Measurements from ENCODE around the gene ITGA1. TPM values are rescaled to one million over a fixed set of nuclear protein-coding genes. Genes with fewer than 3 reads are reported as not detected.
A peak's percentile ranks its signal among the peaks of the same experiment; 100 is the strongest.
"Not testable (repeated sequence)": the region's sequence is repeated elsewhere in the genome, so short reads cannot be mapped to it uniquely, and the experiment has no call there.

ITGA1 gene
- total RNA-seq, 2 donors from 2014 or later = 125 to 169 TPM

GRCh38 chr5:52817818-52818217, 30.1 kb downstream of the ITGA1 start:
- peak overlapping the region in 1 of 2 donors; percentile 74 for H3K27ac ChIP-seq
- no peaks in the 10 kb centered on the region for H3K9me3 ChIP-seq
- no peaks in the 10 kb centered on the region for H3K27me3 ChIP-seq (replicated peaks; ENCODE audit: insufficient read depth)
- no peak overlapping the region for H3K4me3 ChIP-seq
- DNase-seq (ENCODE audit: low spot score) (no peak), ATAC-seq (ENCODE audit: insufficient number of reproducible peaks, low FRiP score, low read depth) (no peak)
- peaks cover 39 to 66% of the 10 kb centered on the region in 2 donors for H3K4me1 ChIP-seq (ENCODE audit: control insufficient read depth in 1 of 2, low read depth in 2 of 2)
- TF ChIP-seq CTCF (IDR thresholded peaks at IDR 0.05) = no peak
- no peaks in the 10 kb centered on the region for H3K36me3 ChIP-seq

- H3K4me3 ChIP-seq = no peak overlapping the region
- H3K36me3 ChIP-seq = no peaks in the 10 kb centered on the region
- ATAC-seq (ENCODE audit: insufficient number of reproducible peaks, low FRiP score, low read depth) = no peak
- peaks cover 41 to 66% of the 10 kb centered on the region in 2 donors for H3K4me1 ChIP-seq (ENCODE audit: control insufficient read depth in 1 of 2, low read depth in 2 of 2)
- H3K9me3 ChIP-seq = no peaks in the 10 kb centered on the region
- DNase-seq (ENCODE audit: low spot score) = no peak
- H3K27me3 ChIP-seq (replicated peaks; ENCODE audit: insufficient read depth) = no peaks in the 10 kb centered on the region
- TF ChIP-seq CTCF (IDR thresholded peaks at IDR 0.05) = no peak
- no peak overlapping the region for H3K27ac ChIP-seq
Observed at GRCh38 chr5:52818360-52818759, 30.6 kb downstream of the ITGA1 start.

- ATAC-seq (ENCODE audit: insufficient number of reproducible peaks, low FRiP score, low read depth); DNase-seq (ENCODE audit: low spot score); H3K4me3 ChIP-seq; H3K27me3 ChIP-seq (replicated peaks; ENCODE audit: insufficient read depth); H3K36me3 ChIP-seq; H3K9me3 ChIP-seq; H3K27ac ChIP-seq: not testable (repeated sequence)
- H3K4me1 ChIP-seq (ENCODE audit: control insufficient read depth in 1 of 2, low read depth in 2 of 2) = peaks cover 41 to 65% of the 10 kb centered on the region in 2 donors
Observed at GRCh38 chr5:52818807-52819206, 31.1 kb downstream of the ITGA1 start.

GRCh38 chr5:52821901-52822300, 34.2 kb downstream of the ITGA1 start:
- ATAC-seq (ENCODE audit: insufficient number of reproducible peaks, low FRiP score, low read depth) = no peak
- Histone ChIP-seq H3K9me3 (no peaks in the 10 kb centered on the region), H3K27me3 (replicated peaks; ENCODE audit: insufficient read depth) (no peaks in the 10 kb centered on the region), H3K36me3 (no peaks in the 10 kb centered on the region), H3K4me3 (no peak overlapping the region), H3K4me1 (ENCODE audit: control insufficient read depth in 1 of 2, low read depth in 2 of 2) (peaks cover 26 to 52% of the 10 kb centered on the region in 2 donors), H3K27ac (peak overlapping the region; percentile 40 to 42)
- DNase-seq (ENCODE audit: low spot score) = no peak
- no peak for TF ChIP-seq CTCF (IDR thresholded peaks at IDR 0.05)

GRCh38 chr5:52822437-52822836, 34.7 kb downstream of the ITGA1 start:
- H3K27ac ChIP-seq = peak overlapping the region; percentile 40 to 42
- peak overlapping the region; percentile 8 for H3K4me3 ChIP-seq
- no peaks in the 10 kb centered on the region for H3K27me3 ChIP-seq (replicated peaks; ENCODE audit: insufficient read depth)
- H3K9me3 ChIP-seq = no peaks in the 10 kb centered on the region
- peak; percentile 66 for ATAC-seq (ENCODE audit: insufficient number of reproducible peaks, low FRiP score, low read depth)
- peaks cover 25 to 47% of the 10 kb centered on the region in 2 donors for H3K4me1 ChIP-seq (ENCODE audit: control insufficient read depth in 1 of 2, low read depth in 2 of 2)
- no peaks in the 10 kb centered on the region for H3K36me3 ChIP-seq
- no peak for DNase-seq (ENCODE audit: low spot score)
- TF ChIP-seq CTCF (IDR thresholded peaks at IDR 0.05) = no peak

- H3K4me1 ChIP-seq (ENCODE audit: control insufficient read depth in 1 of 2, low read depth in 2 of 2) = peaks cover 28 to 52% of the 10 kb centered on the region in 2 donors
- H3K27me3 ChIP-seq (replicated peaks; ENCODE audit: insufficient read depth) = no peaks in the 10 kb centered on the region
- no peaks in the 10 kb centered on the region for H3K36me3 ChIP-seq
- DNase-seq (ENCODE audit: low spot score) (no peak), ATAC-seq (ENCODE audit: insufficient number of reproducible peaks, low FRiP score, low read depth) (no peak)
- no peak overlapping the region for H3K4me3 ChIP-seq
- TF ChIP-seq CTCF (IDR thresholded peaks at IDR 0.05) = no peak
- H3K9me3 ChIP-seq = peaks cover 5% of the 10 kb centered on the region
- no peak overlapping the region for H3K27ac ChIP-seq
Observed at GRCh38 chr5:52824827-52825226, 37.1 kb downstream of the ITGA1 start.
